Measurements from ENCODE around the gene MRPL17. TPM values are rescaled to one million over a fixed set of nuclear protein-coding genes. Genes with fewer than 3 reads are reported as not detected.
"Not testable (repeated sequence)": the region's sequence is repeated elsewhere in the genome, so short reads cannot be mapped to it uniquely, and the experiment has no call there.

MRPL17 gene
- 44.2 and 45.5 TPM in 2 replicates for total RNA-seq (2014; rRNA removed; shearing (Covaris generic))

GRCh38 chr11:6682936-6683861 is at the start of gene MRPL17:
Gene MRPL17, minus strand, starts transcription at chr11:6683340. Its CDS starts 44 bp downstream, at chr11:6683296.
- H3K9me3 ChIP-seq (replicated peaks): no peaks in the 10 kb centered on the region
- H3K4me1 ChIP-seq: peaks cover 3% of the 10 kb centered on the region; the same call in 1 of the 2 replicates
- H3K27me3 ChIP-seq: no peaks in the 10 kb centered on the region
- peak within 1 kb of the TSS; percentile 61 for H3K27ac ChIP-seq
- peaks cover 17% of the 10 kb centered on the region for H3K36me3 ChIP-seq
- peak; percentile 99 for DNase-seq
- peak within 1 kb of the TSS; percentile 82 for H3K4me3 ChIP-seq

- no peak overlapping the region for H3K4me3 ChIP-seq
- no peak overlapping the region for H3K27ac ChIP-seq
- no peaks in the 10 kb centered on the region for H3K9me3 ChIP-seq (replicated peaks)
- H3K27me3 ChIP-seq: no peaks in the 10 kb centered on the region
- no peaks in the 10 kb centered on the region for H3K4me1 ChIP-seq
- no peaks in the 10 kb centered on the region for H3K36me3 ChIP-seq
- no peak for DNase-seq
Measured at GRCh38 chr11:6727971-6728760, 45.0 kb upstream of the MRPL17 start.

GRCh38 chr11:6725386-6725896 is 42.3 kb upstream of the MRPL17 start:
- Histone ChIP-seq H3K4me1 (no peaks in the 10 kb centered on the region), H3K27me3 (no peaks in the 10 kb centered on the region), H3K27ac (no peak overlapping the region), H3K4me3 (no peak overlapping the region), H3K9me3 (replicated peaks) (no peaks in the 10 kb centered on the region), H3K36me3 (no peaks in the 10 kb centered on the region)
- DNase-seq: no peak

GRCh38 chr11:6724013-6724412 is 40.9 kb upstream of the MRPL17 start:
- no peak overlapping the region for H3K27ac ChIP-seq
- H3K4me1 ChIP-seq: peaks cover 9% of the 10 kb centered on the region
- DNase-seq: no peak
- no peaks in the 10 kb centered on the region for H3K9me3 ChIP-seq (replicated peaks)
- no peaks in the 10 kb centered on the region for H3K36me3 ChIP-seq
- H3K27me3 ChIP-seq: no peaks in the 10 kb centered on the region
- H3K4me3 ChIP-seq: no peak overlapping the region

- Histone ChIP-seq H3K4me3 (no peak overlapping the region), H3K27ac (no peak overlapping the region), H3K4me1 (peaks cover 11% of the 10 kb centered on the region), H3K9me3 (replicated peaks) (no peaks in the 10 kb centered on the region), H3K36me3 (no peaks in the 10 kb centered on the region), H3K27me3 (no peaks in the 10 kb centered on the region)
- DNase-seq: no peak
Measured at GRCh38 chr11:6721343-6721742, 38.2 kb upstream of the MRPL17 start.

- peak; percentile 32 to 68 for DNase-seq
- Histone ChIP-seq H3K4me1 (peaks cover 11% of the 10 kb centered on the region), H3K9me3 (replicated peaks) (no peaks in the 10 kb centered on the region; the same call in 1 of the 2 replicates), H3K4me3 (no peak overlapping the region), H3K36me3 (no peaks in the 10 kb centered on the region), H3K27me3 (no peaks in the 10 kb centered on the region), H3K27ac (no peak overlapping the region)
Measured at GRCh38 chr11:6719576-6719975, 36.4 kb upstream of the MRPL17 start.

- no peak for DNase-seq
- Histone ChIP-seq H3K27ac (no peak overlapping the region), H3K27me3 (no peaks in the 10 kb centered on the region), H3K9me3 (replicated peaks) (no peaks in the 10 kb centered on the region; the same call in 1 of the 2 replicates), H3K4me1 (peaks cover 11% of the 10 kb centered on the region), H3K4me3 (no peak overlapping the region), H3K36me3 (no peaks in the 10 kb centered on the region)
Measured at GRCh38 chr11:6717426-6717825, 34.3 kb upstream of the MRPL17 start.

GRCh38 chr11:6711552-6711951 is 28.4 kb upstream of the MRPL17 start:
- not testable (repeated sequence) for H3K4me3 ChIP-seq
- peak; percentile 36 to 44 for DNase-seq

GRCh38 chr11:6708876-6709275 is 25.7 kb upstream of the MRPL17 start:
- H3K4me3 ChIP-seq: no peak overlapping the region
- DNase-seq: no peak
- H3K9me3 ChIP-seq (replicated peaks): no peaks in the 10 kb centered on the region
- H3K4me1 ChIP-seq: no peaks in the 10 kb centered on the region
- H3K36me3 ChIP-seq: no peaks in the 10 kb centered on the region
- no peak overlapping the region for H3K27ac ChIP-seq
- H3K27me3 ChIP-seq: no peaks in the 10 kb centered on the region; the same call in 1 of the 2 replicates

More at GRCh38 chr11:6711552-6711951, 28.4 kb upstream of the MRPL17 start:
- not testable (repeated sequence) for H3K4me1 ChIP-seq; H3K27me3 ChIP-seq; H3K9me3 ChIP-seq (replicated peaks); H3K36me3 ChIP-seq; H3K27ac ChIP-seq

- no peak overlapping the region for H3K27ac ChIP-seq
- H3K4me3 ChIP-seq: no peak overlapping the region
- H3K9me3 ChIP-seq (replicated peaks): no peaks in the 10 kb centered on the region
- H3K4me1 ChIP-seq: no peaks in the 10 kb centered on the region
- peak; percentile 17 to 74 for DNase-seq
- no peaks in the 10 kb centered on the region for H3K36me3 ChIP-seq
- no peaks in the 10 kb centered on the region; the same call in 1 of the 2 replicates for H3K27me3 ChIP-seq
Measured at GRCh38 chr11:6705905-6706535, 22.9 kb upstream of the MRPL17 start.

- no peaks in the 10 kb centered on the region for H3K36me3 ChIP-seq
- no peaks in the 10 kb centered on the region; the same call in 1 of the 2 replicates for H3K27me3 ChIP-seq
- H3K4me3 ChIP-seq: no peak overlapping the region
- H3K4me1 ChIP-seq: no peaks in the 10 kb centered on the region
- peak; percentile 46 to 73 for DNase-seq
- H3K27ac ChIP-seq: no peak overlapping the region
- H3K9me3 ChIP-seq (replicated peaks): no peaks in the 10 kb centered on the region
Measured at GRCh38 chr11:6703247-6704063, 20.3 kb upstream of the MRPL17 start.

- H3K27me3 ChIP-seq; H3K4me1 ChIP-seq; H3K36me3 ChIP-seq; H3K4me3 ChIP-seq; DNase-seq; H3K27ac ChIP-seq; H3K9me3 ChIP-seq (replicated peaks): not testable (repeated sequence)
Measured at GRCh38 chr11:6701955-6702354, 18.8 kb upstream of the MRPL17 start.

- H3K4me3 ChIP-seq: no peak overlapping the region
- no peaks in the 10 kb centered on the region for H3K27me3 ChIP-seq
- no peak overlapping the region for H3K27ac ChIP-seq
- H3K4me1 ChIP-seq: no peaks in the 10 kb centered on the region
- H3K36me3 ChIP-seq: no peaks in the 10 kb centered on the region
- no peaks in the 10 kb centered on the region for H3K9me3 ChIP-seq (replicated peaks)
- no peak for DNase-seq
Measured at GRCh38 chr11:6695377-6695776, 12.2 kb upstream of the MRPL17 start.

GRCh38 chr11:6694229-6694535 is 11.0 kb upstream of the MRPL17 start:
- H3K27ac ChIP-seq: no peak overlapping the region
- H3K27me3 ChIP-seq: no peaks in the 10 kb centered on the region
- H3K36me3 ChIP-seq: no peaks in the 10 kb centered on the region
- H3K9me3 ChIP-seq (replicated peaks): no peaks in the 10 kb centered on the region
- DNase-seq: no peak
- H3K4me1 ChIP-seq: no peaks in the 10 kb centered on the region
- H3K4me3 ChIP-seq: no peak overlapping the region
